Stimulated activated CD8-positive, alpha-beta memory T cell treated with anti-CD3 and anti-CD28 coated beads, Interleukin-12 subunit alpha, Interleukin-12 subunit beta, amount 100 ng/mL, for 24 hours (primary cell): ENCODE measurements around the gene CRTAC1.

Experiments used
- DNase-seq: peaks from one replicate; pipeline ENCODE4 v3.0.0-alpha.2; 2020; ENCODE audit errors: extremely low read depth

CRTAC1 gene

GRCh38 chr10:97923476-97923875, 106.9 kb downstream of the CRTAC1 start:
- DNase-seq = no peak

- no peak for DNase-seq
Measured at GRCh38 chr10:97923057-97923456, 107.4 kb downstream of the CRTAC1 start.

DNA sequence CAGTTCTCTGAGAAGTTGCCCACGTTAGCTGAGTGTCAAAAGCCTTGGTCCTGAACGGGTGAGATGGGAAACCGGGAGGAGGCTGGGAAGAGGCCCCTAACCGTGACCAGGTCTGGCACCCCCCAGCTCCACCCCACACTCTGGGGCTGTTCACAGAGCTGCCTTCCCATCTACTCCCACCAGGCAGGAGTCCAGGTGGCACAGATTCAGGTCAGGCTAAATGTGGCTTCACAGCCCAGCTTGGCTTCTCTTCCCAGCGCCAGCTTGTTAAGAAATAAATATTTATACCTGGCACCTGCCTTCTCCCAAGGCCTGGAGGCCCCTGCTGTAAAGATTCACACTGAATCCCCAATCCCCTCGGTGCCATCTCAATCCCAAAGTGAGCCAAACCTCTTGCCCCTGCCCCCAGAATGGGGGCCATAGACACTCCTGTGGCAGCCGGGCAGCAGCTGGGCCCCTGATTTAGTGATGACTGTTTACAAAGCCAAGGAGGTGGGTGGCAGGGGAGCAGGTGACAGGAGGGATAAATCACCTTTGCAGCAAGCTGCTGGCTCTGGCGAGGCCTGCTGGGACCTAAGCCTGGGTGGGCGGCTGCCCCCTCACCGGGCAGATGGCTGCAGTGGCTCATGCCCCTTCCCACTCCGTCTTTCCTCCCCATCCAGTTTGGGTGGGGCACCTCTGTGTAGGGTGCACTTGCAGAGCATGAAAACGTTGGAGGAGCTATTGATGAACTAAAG, 108.2 kb downstream of the CRTAC1 start:
- no peak for DNase-seq

DNA sequence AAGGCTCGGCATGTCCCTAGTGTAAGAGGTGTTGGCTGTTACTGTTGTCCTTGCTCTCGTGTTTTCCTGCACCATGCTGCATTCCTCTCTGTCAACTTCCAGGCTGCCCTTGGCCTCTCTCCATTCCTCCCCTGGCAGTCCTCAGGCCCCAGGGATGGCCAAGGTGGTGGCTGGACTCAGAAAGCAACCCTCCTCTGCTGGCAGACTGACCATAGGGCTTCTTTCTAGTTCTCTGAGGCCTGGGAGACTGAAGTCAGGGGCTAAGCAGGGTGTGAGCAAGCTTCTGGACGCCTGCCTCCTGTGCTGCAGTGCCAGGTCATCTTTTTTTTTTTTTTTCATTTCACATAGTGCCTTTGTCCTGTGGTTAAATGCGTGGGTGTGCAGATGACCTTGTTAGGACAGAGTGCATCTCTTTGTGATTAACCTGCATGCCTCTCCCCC, 108.8 kb downstream of the CRTAC1 start:
- DNase-seq = no peak

GRCh38 chr10:97920865-97921264, 109.6 kb downstream of the CRTAC1 start:
- DNase-seq = no peak

DNA sequence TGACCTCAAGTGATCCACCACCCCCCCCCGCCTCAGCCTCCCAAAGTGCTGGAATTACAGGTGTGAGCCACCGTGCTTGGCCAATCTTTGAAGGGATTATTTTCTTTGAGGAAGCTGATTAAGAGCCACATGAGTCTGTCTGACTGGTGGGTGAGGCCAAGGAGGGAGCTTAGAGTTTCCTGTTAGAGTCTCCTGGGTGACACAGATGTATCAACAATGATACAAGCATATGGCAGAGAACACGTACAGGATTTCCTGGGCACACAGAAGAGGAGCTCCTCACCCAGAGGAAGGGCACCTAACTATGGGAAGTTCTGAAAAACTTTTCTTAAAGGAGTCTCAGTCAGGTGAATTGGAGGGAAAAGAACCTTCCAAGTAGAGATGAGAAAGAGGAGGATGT, 111.4 kb downstream of the CRTAC1 start:
- no peak for DNase-seq

DNA sequence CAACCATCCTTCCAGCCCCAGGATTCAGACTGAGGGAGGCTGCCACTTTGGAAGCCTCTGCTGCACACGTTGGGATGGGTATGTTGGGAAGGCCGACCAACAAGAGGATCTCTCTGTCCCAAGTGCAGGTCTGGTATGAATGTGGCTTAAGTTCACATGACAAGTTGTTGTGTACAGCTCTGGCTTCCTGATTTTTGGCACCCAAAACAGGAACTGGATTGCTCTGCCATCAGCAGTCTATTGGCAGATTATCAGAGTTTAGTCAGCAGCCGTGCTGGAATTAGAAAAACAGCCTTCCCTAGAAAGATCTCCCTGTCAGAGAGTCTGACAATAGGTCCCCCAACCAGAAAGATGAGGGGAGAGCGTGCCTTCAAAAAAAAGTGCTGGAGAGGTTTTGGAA, 113.8 kb downstream of the CRTAC1 start:
- no peak for DNase-seq

- no peak for DNase-seq
Measured at GRCh38 chr10:97915346-97916131, 114.9 kb downstream of the CRTAC1 start.

- DNase-seq = peak; percentile 52
Measured at GRCh38 chr10:97914837-97915211, 115.6 kb downstream of the CRTAC1 start.

- DNase-seq = no peak
Measured at GRCh38 chr10:97914171-97914836, 116.1 kb downstream of the CRTAC1 start.

GRCh38 chr10:97913614-97914013, 116.8 kb downstream of the CRTAC1 start:
- DNase-seq = no peak

DNA sequence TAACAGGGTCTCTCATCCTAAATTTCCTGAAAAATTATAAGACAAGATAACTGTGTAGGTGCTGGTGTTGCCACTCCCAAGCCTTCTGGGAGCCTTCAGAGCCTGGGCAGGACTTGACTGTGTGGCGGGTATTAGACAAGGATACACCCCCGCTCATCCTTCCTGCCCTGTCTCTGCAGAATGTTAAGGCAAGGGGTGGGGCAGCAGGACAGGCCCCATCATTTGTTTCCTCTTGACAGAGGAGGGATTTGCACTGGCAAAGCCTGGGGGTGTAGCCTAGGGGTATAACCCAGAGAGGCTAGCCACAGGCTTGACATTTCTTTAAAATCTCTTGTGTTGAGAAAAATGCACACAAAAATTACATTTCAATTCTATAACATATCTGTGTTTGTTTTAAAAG, 117.2 kb downstream of the CRTAC1 start:
- DNase-seq = no peak

GRCh38 chr10:97911217-97911616, 119.2 kb downstream of the CRTAC1 start:
- DNase-seq = no peak

GRCh38 chr10:97910661-97911060, 119.8 kb downstream of the CRTAC1 start:
- no peak for DNase-seq

GRCh38 chr10:97907830-97908229, 122.6 kb downstream of the CRTAC1 start:
- DNase-seq = no peak

- no peak for DNase-seq
Measured at GRCh38 chr10:97907211-97907610, 123.2 kb downstream of the CRTAC1 start.

DNA sequence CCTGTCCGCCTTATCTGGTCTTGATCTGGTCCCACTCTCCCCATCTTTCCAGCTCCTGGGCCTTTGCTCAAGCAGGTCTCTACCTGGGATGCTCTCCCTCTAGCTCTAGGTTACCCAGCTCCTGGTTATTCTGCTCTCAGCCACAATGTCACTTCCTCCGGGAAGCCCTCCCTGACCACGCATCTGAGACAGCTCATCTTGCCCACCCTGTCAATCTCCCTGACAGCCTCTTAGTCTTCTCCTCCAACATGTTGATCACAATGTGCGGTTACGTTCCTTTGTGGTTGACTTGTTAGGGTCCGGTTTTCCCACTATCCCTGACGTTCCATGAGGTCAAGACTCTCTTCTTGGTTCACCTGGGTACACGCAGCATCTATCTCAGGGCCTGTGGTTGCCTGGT, 125.1 kb downstream of the CRTAC1 start:
- no peak for DNase-seq

- DNase-seq = no peak
Measured at GRCh38 chr10:97904576-97904975, 125.8 kb downstream of the CRTAC1 start.

DNA sequence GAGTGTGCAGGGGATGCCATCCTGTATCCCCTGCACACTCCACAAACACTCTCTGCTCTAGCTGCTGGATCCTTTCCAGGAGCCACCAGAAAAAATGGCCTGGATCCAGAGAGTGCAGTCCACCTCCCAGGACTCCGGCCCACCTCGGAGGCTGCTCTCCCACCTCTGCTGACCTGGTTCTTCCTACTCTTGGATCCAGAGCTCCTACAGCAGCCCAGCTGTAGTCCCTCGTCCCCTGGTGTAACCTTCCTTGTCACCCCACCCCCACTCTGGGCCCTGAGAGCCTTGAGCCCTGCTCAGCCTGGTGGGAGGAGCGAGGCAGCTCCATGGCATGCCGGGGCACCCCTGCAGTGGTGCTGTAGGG, 126.4 kb downstream of the CRTAC1 start:
- DNase-seq = no peak

- no peak for DNase-seq
Measured at GRCh38 chr10:97903128-97904017, 127.0 kb downstream of the CRTAC1 start.

- no peak for DNase-seq
Measured at GRCh38 chr10:97901381-97901780, 129.0 kb downstream of the CRTAC1 start.

GRCh38 chr10:97898429-97898828, 132.0 kb downstream of the CRTAC1 start:
- no peak for DNase-seq
